OCI-LY7 (cell line): ENCODE results near the gene KIF16B. TPM values are rescaled to one million over a fixed set of nuclear protein-coding genes. Genes with fewer than 3 reads are reported as not detected.

ENCODE experiments used
- BruUV-seq: library from RNA; stranded (reverse); fragments of 400-500 nt; replicated peaks from 2 replicates; lab custom pipeline; 2021; lab: Mats Ljungman, UMichigan
- CTCF ChIA-PET: fragments of 300-600 bp; sonication (Branson Sonifier 250); formaldehyde crosslinking; loops from one replicate; lab custom pipeline; 2022; ENCODE audit warnings: antibody characterized with exemption; ENCODE audit not compliant: unreplicated experiment; lab: Charles Lee
- POLR2A ChIA-PET: fragments of 300-600 bp; sonication (Branson Sonifier 250); formaldehyde crosslinking; loops from one replicate; lab custom pipeline; 2022; ENCODE audit warnings: antibody characterized with exemption; lab: Charles Lee
- DNase-seq: peaks from one replicate; pipeline ENCODE4 v3.0.0-alpha.2; 2015; ENCODE audit warnings: low spot score
- H2AFZ ChIP-seq: fragments of 200-600 bp; sonication (generic), shearing (Covaris generic); 2 replicates; pipeline ENCODE4 v1.6.1; 2014; ENCODE audit warnings: mild to moderate bottlenecking, antibody characterized with exemption, low read length, moderate library complexity
- H3K27ac ChIP-seq: fragments of 200-600 bp; sonication (generic); 2 replicates; pipeline ENCODE4 v1.5.1; 2014; ENCODE audit warnings: mixed run types, low read depth, mild to moderate bottlenecking, moderate library complexity, low read length, inconsistent platforms; ENCODE audit not compliant: poor library complexity, severe bottlenecking
- H3K36me3 ChIP-seq: fragments of 200-600 bp; sonication (generic); 2 replicates; pipeline ENCODE4 v1.6.1; 2014; ENCODE audit warnings: mild to moderate bottlenecking, antibody characterized with exemption, low read length, moderate library complexity, mixed read lengths; ENCODE audit not compliant: insufficient read depth
- H3K4me1 ChIP-seq: fragments of 200-600 bp; sonication (generic); 2 replicates; pipeline ENCODE4 v1.5.1; 2014; ENCODE audit warnings: mild to moderate bottlenecking, low read length; ENCODE audit not compliant: insufficient read depth, poor library complexity, severe bottlenecking
- H3K4me2 ChIP-seq: fragments of 200-600 bp; sonication (generic); 2 replicates; pipeline ENCODE4 v1.6.1; 2014; ENCODE audit warnings: mild to moderate bottlenecking, low read length
- H3K4me3 ChIP-seq: fragments of 200-600 bp; sonication (generic); 2 replicates; pipeline ENCODE4 v1.5.1; 2014; ENCODE audit warnings: mild to moderate bottlenecking, low read depth, low read length; ENCODE audit not compliant: poor library complexity, severe bottlenecking
- H3K79me2 ChIP-seq: fragments of 200-600 bp; sonication (generic); 2 replicates; pipeline ENCODE4 v1.6.1; 2016; ENCODE audit warnings: low read depth, mild to moderate bottlenecking, low read length, moderate library complexity, mixed read lengths; ENCODE audit not compliant: insufficient read depth
- H3K9me2 ChIP-seq: fragments of 200-600 bp; sonication (generic); 2 replicates; pipeline ENCODE4 v1.6.1; 2016; ENCODE audit warnings: mild to moderate bottlenecking, low read length, mixed read lengths; ENCODE audit not compliant: insufficient read depth
- H3K9me3 ChIP-seq: fragments of 200-600 bp; sonication (generic); 2 replicates; pipeline ENCODE4 v1.6.1; 2014; ENCODE audit warnings: mild to moderate bottlenecking, mixed run types, low read length, mixed read lengths
- H4K20me1 ChIP-seq: fragments of 200-600 bp; sonication (generic); 2 replicates; pipeline ENCODE4 v1.6.1; 2014; ENCODE audit warnings: mild to moderate bottlenecking, antibody characterized with exemption, low read length, moderate library complexity, mixed read lengths; ENCODE audit not compliant: insufficient read depth
- EZH2phosphoT487 ChIP-seq: fragments of 200-600 bp; sonication (generic); IDR thresholded peaks from 2 replicates; pipeline ENCODE4 v1.6.1; 2018; ENCODE audit warnings: low read depth, borderline replicate concordance, mild to moderate bottlenecking, mixed run types, antibody characterized with exemption, low read length, moderate library complexity, mixed read lengths
- intact Hi-C: fragments of 100-400 bp; cut with micrococcal nuclease; formaldehyde crosslinking; loops from one replicate; pipeline ENCODE4 v1.10.0; 2022; ENCODE audit not compliant: unreplicated experiment
- total RNA-seq, 2 experiments: library from RNA; depleted of rRNA in 1 of 2; stranded (reverse); fragments of >200 nt in 1 of 2; shearing (Covaris generic) in 1 of 2; gene quantifications; 2 replicates each; pipeline ENCODE4 v1.2.3, GENCODE V29; 2014 to 2022
- TF ChIP-seq, protein P1 (sequence below): fragments of 200-600 bp; sonication (generic); conservative IDR thresholded peaks from 2 replicates; pipeline ENCODE4 v1.5.1; 2014; ENCODE audit warnings: mild to moderate bottlenecking, antibody characterized with exemption, low read length, moderate library complexity, mixed read lengths

KIF16B gene
- total RNA-seq, 2 experiments from 2014 or later, result 6.2 to 11.2 TPM

GRCh38 chr20:16617056-16617455 is 43.8 kb upstream of the KIF16B start:
- H3K36me3 ChIP-seq, result no peaks in the 10 kb centered on the region
- H3K27ac ChIP-seq, result no peak overlapping the region
- no peak for DNase-seq
- H3K4me3 ChIP-seq, result no peak overlapping the region
- H4K20me1 ChIP-seq, result no peaks in the 10 kb centered on the region
- H3K4me1 ChIP-seq, result no peaks in the 10 kb centered on the region
- POLR2A ChIA-PET, result interaction anchor here (0.6 kb wide), 1 partner anchor 1347 kb away, joined by 3 read pairs; no protein-coding TSS in a partner anchor
- no peaks in the 10 kb centered on the region for H3K9me3 ChIP-seq
- no peak overlapping the region for H3K4me2 ChIP-seq
- CTCF ChIA-PET, result no interaction called here
- no peaks in the 10 kb centered on the region for H3K9me2 ChIP-seq
- no TSS peak for BruUV-seq
- no peak overlapping the region for H2AFZ ChIP-seq
- H3K79me2 ChIP-seq, result no peaks in the 10 kb centered on the region
- intact Hi-C loops, result no loop called here
- TF ChIP-seq EZH2phosphoT487, result no peak
- TF ChIP-seq, protein P1, sequence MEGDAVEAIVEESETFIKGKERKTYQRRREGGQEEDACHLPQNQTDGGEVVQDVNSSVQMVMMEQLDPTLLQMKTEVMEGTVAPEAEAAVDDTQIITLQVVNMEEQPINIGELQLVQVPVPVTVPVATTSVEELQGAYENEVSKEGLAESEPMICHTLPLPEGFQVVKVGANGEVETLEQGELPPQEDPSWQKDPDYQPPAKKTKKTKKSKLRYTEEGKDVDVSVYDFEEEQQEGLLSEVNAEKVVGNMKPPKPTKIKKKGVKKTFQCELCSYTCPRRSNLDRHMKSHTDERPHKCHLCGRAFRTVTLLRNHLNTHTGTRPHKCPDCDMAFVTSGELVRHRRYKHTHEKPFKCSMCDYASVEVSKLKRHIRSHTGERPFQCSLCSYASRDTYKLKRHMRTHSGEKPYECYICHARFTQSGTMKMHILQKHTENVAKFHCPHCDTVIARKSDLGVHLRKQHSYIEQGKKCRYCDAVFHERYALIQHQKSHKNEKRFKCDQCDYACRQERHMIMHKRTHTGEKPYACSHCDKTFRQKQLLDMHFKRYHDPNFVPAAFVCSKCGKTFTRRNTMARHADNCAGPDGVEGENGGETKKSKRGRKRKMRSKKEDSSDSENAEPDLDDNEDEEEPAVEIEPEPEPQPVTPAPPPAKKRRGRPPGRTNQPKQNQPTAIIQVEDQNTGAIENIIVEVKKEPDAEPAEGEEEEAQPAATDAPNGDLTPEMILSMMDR, result no peak

DNA sequence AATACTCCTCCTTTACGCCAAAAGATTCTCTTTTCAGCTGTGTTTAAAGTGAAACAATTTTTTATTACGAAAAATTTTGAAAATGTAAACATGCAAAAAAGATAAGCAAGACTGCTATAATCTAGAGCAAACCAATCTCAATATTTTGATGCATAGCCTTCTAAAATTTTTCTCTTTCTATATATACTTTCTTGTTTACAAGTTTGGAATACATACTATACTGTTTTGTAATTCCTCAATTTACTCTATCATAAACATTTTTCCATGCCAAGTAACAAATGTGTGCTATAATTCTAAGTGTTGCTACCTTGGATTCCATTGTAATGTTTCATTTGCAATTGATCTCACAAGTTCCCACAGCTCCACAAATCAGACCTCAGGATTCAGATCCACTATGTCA is 43.1 kb upstream of the KIF16B start:
- ChIA-PET POLR2A (interaction anchor here (0.6 kb wide), 1 partner anchor 1346 kb away, joined by 3 read pairs; no protein-coding TSS in a partner anchor), CTCF (no interaction called here)
- H3K4me3 ChIP-seq, result no peak overlapping the region
- intact Hi-C loops, result no loop called here
- no peaks in the 10 kb centered on the region for H4K20me1 ChIP-seq
- DNase-seq, result no peak
- H3K36me3 ChIP-seq, result no peaks in the 10 kb centered on the region
- H3K4me2 ChIP-seq, result no peak overlapping the region
- no peaks in the 10 kb centered on the region for H3K9me3 ChIP-seq
- H3K4me1 ChIP-seq, result no peaks in the 10 kb centered on the region
- TF ChIP-seq EZH2phosphoT487, result no peak
- TF ChIP-seq, protein P1, result no peak
- no peak overlapping the region for H3K27ac ChIP-seq
- no peaks in the 10 kb centered on the region for H3K79me2 ChIP-seq
- no TSS peak for BruUV-seq
- no peak overlapping the region for H2AFZ ChIP-seq
- no peaks in the 10 kb centered on the region for H3K9me2 ChIP-seq

- TF ChIP-seq EZH2phosphoT487, result no peak
- TF ChIP-seq, protein P1, result no peak
- no peak overlapping the region for H3K4me3 ChIP-seq
- no peak overlapping the region for H3K27ac ChIP-seq
- no peaks in the 10 kb centered on the region for H3K79me2 ChIP-seq
- H3K9me2 ChIP-seq, result no peaks in the 10 kb centered on the region
- CTCF ChIA-PET, result no interaction called here
- no peaks in the 10 kb centered on the region for H4K20me1 ChIP-seq
- no peak for DNase-seq
- no peaks in the 10 kb centered on the region for H3K36me3 ChIP-seq
- no peak overlapping the region for H2AFZ ChIP-seq
- H3K4me1 ChIP-seq, result no peaks in the 10 kb centered on the region
- no peaks in the 10 kb centered on the region for H3K9me3 ChIP-seq
- no peak overlapping the region for H3K4me2 ChIP-seq
- intact Hi-C loops, result no loop called here
- BruUV-seq, result no TSS peak
- POLR2A ChIA-PET, result interaction anchor here (0.6 kb wide), 1 partner anchor 182 kb away, joined by 3 read pairs; no protein-coding TSS in a partner anchor
Measured at GRCh38 chr20:16615199-16615598, 42.0 kb upstream of the KIF16B start.
